NT2/D1 (cell line): Measurements from ENCODE around the gene RAP1GAP2.

Source experiments
- SUZ12 ChIP-seq: IDR thresholded peaks from 2 replicates; pipeline ENCODE4 v1.6.1; 2011; ENCODE audit not compliant: insufficient read length, insufficient read depth; ENCODE audit errors: extremely low read depth
- YY1 ChIP-seq: IDR thresholded peaks from 2 replicates; pipeline ENCODE4 v1.6.1; 2011; ENCODE audit not compliant: insufficient read length, insufficient read depth

DNA sequence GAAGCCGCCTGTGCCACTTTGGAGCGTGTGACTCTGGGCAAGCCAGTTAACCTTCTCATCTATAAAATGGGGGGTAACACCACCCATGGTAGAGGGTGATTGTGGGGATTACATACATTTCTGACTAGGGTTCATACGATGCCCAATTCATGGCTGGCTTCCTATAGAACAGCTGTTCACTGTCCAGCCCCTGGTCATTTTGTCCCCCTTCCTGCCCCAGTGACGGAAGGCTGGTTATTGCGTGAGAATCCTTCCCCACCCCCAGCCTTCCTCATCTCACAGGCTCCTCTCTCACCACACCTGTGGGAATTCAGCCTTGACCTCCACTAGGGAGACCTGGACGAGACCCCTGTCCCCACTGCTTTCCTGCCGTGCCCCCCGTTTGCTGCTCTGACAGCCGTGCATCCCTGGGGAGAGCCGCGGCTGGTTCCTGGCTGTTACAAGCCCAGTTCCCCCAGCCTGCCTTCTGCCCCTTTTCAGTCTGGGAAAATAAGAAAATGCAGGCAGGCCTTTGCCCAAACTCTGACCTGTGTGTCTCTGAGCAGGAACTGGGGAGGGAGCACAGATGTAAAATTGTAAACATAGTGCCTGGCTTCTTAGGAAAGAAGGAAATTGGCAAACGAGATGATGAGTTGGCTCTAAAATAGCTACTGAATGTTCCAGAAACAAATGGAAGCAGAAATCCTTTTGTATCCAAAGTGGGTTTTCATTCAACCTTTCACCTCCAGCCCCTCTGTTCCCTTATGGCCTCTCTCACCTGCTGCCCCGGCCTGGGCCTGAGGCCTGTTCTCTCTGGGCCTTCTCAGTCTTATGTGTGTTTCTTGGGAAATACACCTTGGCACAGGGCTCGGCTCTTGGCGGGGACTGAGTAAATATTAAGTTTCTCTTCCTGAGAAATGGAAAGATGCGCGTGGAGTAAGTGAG, 199.9 kb downstream of the RAP1GAP2 start:
- TF ChIP-seq YY1 (no peak), SUZ12 (no peak)
